GM12878 (cell line): ENCODE data around the gene SPATA19. TPM values are rescaled to one million over a fixed set of nuclear protein-coding genes. Genes with fewer than 3 reads are reported as not detected.

Experiments
- ATAC-seq: fragments of 200-7000 bp; cut with Tn5 transposase; 3 replicates; pipeline ENCODE4 v1.9.1; 2020; ENCODE audit warnings: mild to moderate bottlenecking, moderate library complexity
- BruUV-seq: library from RNA; stranded (reverse); fragments of 400-500 nt; replicated peaks from 2 replicates; lab custom pipeline; 2021; lab: Mats Ljungman, UMichigan
- CTCF ChIA-PET: fragments of 300-600 bp; sonication (Branson Sonifier 250); formaldehyde crosslinking; extraction: SDS; loops from one replicate; lab custom pipeline; 2021; ENCODE audit warnings: inconsistent platforms; lab: Yijun Ruan, JAX
- POLR2A ChIA-PET: fragments of 350-600 bp; formaldehyde crosslinking; extraction: SDS; loops from one replicate; lab custom pipeline; 2021; ENCODE audit warnings: inconsistent platforms; lab: Charles Lee
- RAD21 ChIA-PET: fragments of 300-600 bp; sonication (Branson Sonifier 250); formaldehyde crosslinking; loops from one replicate; lab custom pipeline; 2023; ENCODE audit warnings: antibody characterized with exemption; ENCODE audit not compliant: unreplicated experiment; lab: Charles Lee
- SMC1A ChIA-PET: fragments of 300-600 bp; sonication (Branson Sonifier 250); formaldehyde crosslinking; loops from one replicate; lab custom pipeline; 2023; ENCODE audit not compliant: unreplicated experiment, uncharacterized antibody; lab: Charles Lee
- DNase-seq: peaks from one replicate; pipeline ENCODE4 v3.0.0-alpha.2; 2011; ENCODE audit warnings: low read depth, low spot score
- FAIRE-seq: peaks from 3 replicates; lab custom pipeline; 2011; peaks lifted over from hg19 to GRCh38; lab: Jason Lieb, UNC
- H2AFZ ChIP-seq: 2 replicates; pipeline ENCODE4 v1.6.0; 2011; ENCODE audit warnings: low read depth, low read length, control low read depth; ENCODE audit not compliant: control insufficient read depth
- H3K27ac ChIP-seq: 2 replicates; pipeline ENCODE4 v1.5.1; 2011; ENCODE audit warnings: control low read depth; ENCODE audit not compliant: control insufficient read depth, insufficient read depth
- H3K27me3 ChIP-seq, 2 experiments: replicated peaks in 1 of 2; 2 replicates each; pipeline versions ENCODE4 v1.6.0 to v1.6.1; 2011; ENCODE audit warnings: low read length in 1 of 2; ENCODE audit not compliant: control insufficient read depth in 2 of 2, insufficient read depth in 2 of 2
- H3K36me3 ChIP-seq, 2 experiments: 2 replicates each; pipeline ENCODE4 v1.5.1; 2011; ENCODE audit warnings: low read length in 1 of 2; ENCODE audit not compliant: control insufficient read depth in 2 of 2, insufficient read depth in 2 of 2
- H3K4me1 ChIP-seq: 2 replicates; pipeline ENCODE4 v1.6.1; 2011; ENCODE audit warnings: mild to moderate bottlenecking, low read length, moderate library complexity, mixed read lengths; ENCODE audit not compliant: control insufficient read depth, insufficient read depth
- H3K4me2 ChIP-seq: 2 replicates; pipeline ENCODE4 v1.6.0; 2011; ENCODE audit warnings: control low read depth; ENCODE audit not compliant: control insufficient read depth, insufficient read depth
- H3K4me3 ChIP-seq: fragments of 200-600 bp; sonication (generic); 2 replicates; pipeline ENCODE4 v1.5.1; 2016
- H3K79me2 ChIP-seq: 2 replicates; pipeline ENCODE4 v1.6.0; 2011; ENCODE audit warnings: low read length; ENCODE audit not compliant: control insufficient read depth, insufficient read depth
- H3K9ac ChIP-seq: 2 replicates; pipeline ENCODE4 v1.8.0; 2011; ENCODE audit warnings: low read length, control low read depth, mixed read lengths; ENCODE audit not compliant: control insufficient read depth, insufficient read depth
- H3K9me3 ChIP-seq: replicated peaks from 3 replicates; pipeline ENCODE4 v1.5.1; 2011; ENCODE audit warnings: mild to moderate bottlenecking, low read length; ENCODE audit not compliant: control insufficient read depth, insufficient read depth
- H4K20me1 ChIP-seq: 2 replicates; pipeline ENCODE4 v1.6.0; 2011; ENCODE audit not compliant: control insufficient read depth, insufficient read depth
- FOXM1 ChIP-seq: IDR thresholded peaks from 2 replicates; pipeline ENCODE4 v1.6.1; 2012; ENCODE audit warnings: low read depth, mild to moderate bottlenecking, inconsistent platforms, low read length, moderate library complexity
- GABPA ChIP-seq: IDR thresholded peaks from 2 replicates; pipeline ENCODE4 v1.6.1; 2014; ENCODE audit warnings: antibody characterized with exemption, low read depth, mild to moderate bottlenecking, inconsistent platforms
- HDAC2 ChIP-seq: fragments of 200-600 bp; sonication (generic); IDR thresholded peaks from 2 replicates; pipeline ENCODE4 v1.6.1; 2017
- KDM1A ChIP-seq: fragments of 200-600 bp; sonication (generic); IDR thresholded peaks from 2 replicates; pipeline ENCODE4 v1.6.1; 2016; ENCODE audit warnings: borderline replicate concordance
- MXI1 ChIP-seq: fragments of 150-350 bp; IDR thresholded peaks from 2 replicates; pipeline ENCODE4 v1.6.1; 2011; ENCODE audit warnings: low read depth, mild to moderate bottlenecking, inconsistent platforms, low read length, improper control_type of control experiment
- PAX5 ChIP-seq: IDR thresholded peaks from 2 replicates; pipeline ENCODE4 v1.6.1; 2011; ENCODE audit warnings: low read depth, low read length, borderline replicate concordance
- PML ChIP-seq: IDR thresholded peaks from 2 replicates; pipeline ENCODE4 v1.6.1; 2012; ENCODE audit warnings: low read length, inconsistent platforms
- RAD51 ChIP-seq: fragments of 450-650 bp; IDR thresholded peaks from 2 replicates; pipeline ENCODE4 v1.6.1; 2016; ENCODE audit warnings: moderate library complexity, mild to moderate bottlenecking, inconsistent platforms
- RELA ChIP-seq: fragments of 450-650 bp; IDR thresholded peaks from 2 replicates; pipeline ENCODE4 v1.8.0; 2014; ENCODE audit warnings: borderline replicate concordance; ENCODE audit not compliant: partially characterized antibody
- SRF ChIP-seq, 2 experiments: IDR thresholded peaks; 2 replicates each; pipeline ENCODE4 v1.6.1; 2011; ENCODE audit warnings: low read depth in 2 of 2, low read length in 2 of 2, mild to moderate bottlenecking in 1 of 2, moderate library complexity in 1 of 2
- TCF12 ChIP-seq: IDR thresholded peaks from 2 replicates; pipeline ENCODE4 v1.6.1; 2011; ENCODE audit warnings: low read depth, mild to moderate bottlenecking, low read length
- ZBED1 ChIP-seq: IDR thresholded peaks from 2 replicates; pipeline ENCODE4 v1.6.1; 2016; ENCODE audit warnings: borderline replicate concordance
- WGBS: methylation state at CpG from one replicate; pipeline ENCODE4 v1.1.6; 2016; ENCODE audit warnings: low lambda C conversion rate; ENCODE audit not compliant: insufficient replicate concordance, insufficient coverage; ENCODE audit errors: missing lambda C conversion rate; 5-methylcytosine and 5-hydroxymethylcytosine counted together
- in situ Hi-C: fragments of 300-500 bp; cut with MboI; formaldehyde crosslinking; loops from 9 replicates; pipeline ENCODE4 v1.14.3; 2018; ENCODE audit warnings: mixed read lengths
- intact Hi-C: fragments of 100-400 bp; cut with micrococcal nuclease; formaldehyde crosslinking; loops from one replicate; pipeline ENCODE4 v1.14.2; 2022; ENCODE audit not compliant: unreplicated experiment
- polyA plus RNA-seq, 11 experiments: library from polyadenylated mRNA; depleted of rRNA in 4 of 11; unstranded in 6 of 11; stranded (reverse) in 5 of 11; fragments of >200 nt; fragmentation: Nextera tagmentation in 4 of 11; fragmentation: Illumina TruSeq in 1 of 11; extraction: Ambion mirVana in 4 of 11; extraction: Trizol in 1 of 11; gene quantifications; 1 replicate in 1 of 11; 2 replicates in 10 of 11; pipeline versions ENCODE4 v1.2.1 to v1.2.3, GENCODE V29; 2011 to 2016; ENCODE audit warnings: inconsistent platforms in 2 of 11, missing spikeins in 2 of 11, low read depth in 1 of 11
- total RNA-seq, 4 experiments: library from RNA; depleted of rRNA in 3 of 4; stranded (reverse); fragments of >200 nt in 3 of 4; fragmentation: Illumina TruSeq in 1 of 4; extraction: Trizol in 1 of 4; gene quantifications; 2 replicates each; pipeline versions ENCODE4 v1.2.1 to v1.2.3, GENCODE V29; 2013 to 2021
- TF ChIP-seq, protein P1 (sequence below): fragments of 450-650 bp; IDR thresholded peaks from 2 replicates; pipeline ENCODE4 v1.6.1; 2017; ENCODE audit warnings: low read depth, mild to moderate bottlenecking, moderate library complexity
- TF ChIP-seq, protein P2 (sequence below): fragments of 450-650 bp; formaldehyde crosslinking; IDR thresholded peaks from 2 replicates; pipeline ENCODE4 v1.4.0; 2020; ENCODE audit warnings: mild to moderate bottlenecking, moderate library complexity

Gene SPATA19
- total and polyA plus RNA-seq, 10 of the 15 experiments (the other 5 are each of a cell fraction or from before 2014, with no cell fraction given) = not detected

DNA sequence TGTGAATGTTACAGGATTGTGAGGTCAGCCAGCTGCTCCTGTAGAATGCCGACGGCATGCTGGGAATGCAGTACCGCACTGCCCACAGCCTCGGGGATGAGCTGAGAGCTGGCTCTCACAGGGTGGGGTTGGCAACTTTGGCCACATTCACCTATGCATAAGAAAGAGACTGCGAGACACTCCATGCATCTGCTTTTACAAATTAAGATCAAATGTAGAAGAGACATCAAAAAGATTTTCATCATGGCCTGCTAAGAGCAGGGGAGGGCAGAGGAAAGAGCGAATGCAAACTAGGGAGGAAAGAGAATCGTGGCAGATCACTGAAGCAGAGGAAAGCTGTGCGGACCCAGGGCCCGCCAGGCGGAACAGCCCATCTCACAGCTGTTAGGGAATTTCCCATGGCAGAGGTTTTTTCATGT lies 49.8 kb upstream of the SPATA19 start:
- intact Hi-C loops (no loop called here), in situ Hi-C loops (no loop called here)
- 18% methylated on average over 10 of the region's 10 CpGs for WGBS
- H2AFZ ChIP-seq = no peak overlapping the region
- H3K4me1 ChIP-seq = peaks cover 21% of the 10 kb centered on the region
- H3K27ac ChIP-seq = no peak overlapping the region
- ATAC-seq (peak; percentile 76), FAIRE-seq (no peak), DNase-seq (peak; percentile 24)
- ChIA-PET RAD21 (no interaction called here), SMC1A (no interaction called here), CTCF (no interaction called here), POLR2A (no interaction called here)
- BruUV-seq = no TSS peak
- peak; percentile 61; the same call in 1 of the 2 replicates for TF ChIP-seq PAX5
- TF ChIP-seq SRF (IDR thresholded peaks at IDR 0.05; ENCODE audit: low read depth in 2 of 2, low read length in 2 of 2) = no peak
- TF ChIP-seq TCF12 = peak; percentile 71
- peak; percentile 30 for TF ChIP-seq RELA
- H3K36me3 ChIP-seq = no peaks in the 10 kb centered on the region
- no peak overlapping the region for H3K9ac ChIP-seq
- H3K4me3 ChIP-seq = no peak overlapping the region
- no peaks in the 10 kb centered on the region for H3K27me3 ChIP-seq
- H3K9me3 ChIP-seq = no peaks in the 10 kb centered on the region; the same call in 2 of the 3 replicates
- H3K79me2 ChIP-seq = no peaks in the 10 kb centered on the region
- H4K20me1 ChIP-seq = no peaks in the 10 kb centered on the region
- H3K4me2 ChIP-seq = no peak overlapping the region; the same call in 1 of the 2 replicates

DNA sequence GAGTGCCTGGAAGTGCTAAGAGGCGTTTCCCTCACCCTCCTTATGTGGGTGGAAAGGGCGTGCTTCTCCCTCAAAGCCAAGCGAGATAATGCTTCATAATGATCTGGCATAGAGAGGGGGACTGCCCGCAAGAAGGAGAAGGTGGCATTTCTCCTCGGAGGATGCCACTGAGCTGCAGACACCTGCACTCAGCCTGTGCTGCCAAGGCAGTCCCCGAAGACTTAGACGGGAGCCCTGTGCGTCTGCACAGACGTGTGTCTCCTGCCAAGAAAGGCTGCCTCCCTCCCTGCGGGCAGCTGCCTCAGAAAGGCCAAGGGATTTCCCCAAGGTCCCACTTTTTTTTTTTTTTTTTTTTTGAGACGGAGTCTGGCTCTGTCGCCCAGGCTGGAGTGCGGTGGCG lies 48.1 kb upstream of the SPATA19 start:
- no peak overlapping the region for H2AFZ ChIP-seq
- no peaks in the 10 kb centered on the region for H3K27me3 ChIP-seq
- ChIA-PET CTCF (no interaction called here), RAD21 (no interaction called here), POLR2A (no interaction called here), SMC1A (no interaction called here)
- H3K4me1 ChIP-seq = peaks cover 12% of the 10 kb centered on the region
- intact Hi-C loops = no loop called here
- H3K4me2 ChIP-seq = no peak overlapping the region
- no peaks in the 10 kb centered on the region; the same call in 2 of the 3 replicates for H3K9me3 ChIP-seq
- no TSS peak for BruUV-seq
- H4K20me1 ChIP-seq = no peaks in the 10 kb centered on the region
- no peaks in the 10 kb centered on the region for H3K36me3 ChIP-seq
- H3K9ac ChIP-seq = no peak overlapping the region
- ATAC-seq (no peak), DNase-seq (no peak), FAIRE-seq (no peak)
- 39% methylated on average over 10 of the region's 14 CpGs for WGBS
- no peak overlapping the region for H3K4me3 ChIP-seq
- H3K27ac ChIP-seq = no peak overlapping the region
- no peaks in the 10 kb centered on the region for H3K79me2 ChIP-seq
- in situ Hi-C loops = no loop called here
- TF ChIP-seq GABPA (no peak), KDM1A (no peak), RAD51 (no peak), PML (no peak), HDAC2 (no peak), ZBED1 (no peak), SRF (IDR thresholded peaks at IDR 0.05; ENCODE audit: low read depth in 2 of 2, low read length in 2 of 2) (no peak), FOXM1 (no peak), MXI1 (no peak)
- TF ChIP-seq, protein P1, sequence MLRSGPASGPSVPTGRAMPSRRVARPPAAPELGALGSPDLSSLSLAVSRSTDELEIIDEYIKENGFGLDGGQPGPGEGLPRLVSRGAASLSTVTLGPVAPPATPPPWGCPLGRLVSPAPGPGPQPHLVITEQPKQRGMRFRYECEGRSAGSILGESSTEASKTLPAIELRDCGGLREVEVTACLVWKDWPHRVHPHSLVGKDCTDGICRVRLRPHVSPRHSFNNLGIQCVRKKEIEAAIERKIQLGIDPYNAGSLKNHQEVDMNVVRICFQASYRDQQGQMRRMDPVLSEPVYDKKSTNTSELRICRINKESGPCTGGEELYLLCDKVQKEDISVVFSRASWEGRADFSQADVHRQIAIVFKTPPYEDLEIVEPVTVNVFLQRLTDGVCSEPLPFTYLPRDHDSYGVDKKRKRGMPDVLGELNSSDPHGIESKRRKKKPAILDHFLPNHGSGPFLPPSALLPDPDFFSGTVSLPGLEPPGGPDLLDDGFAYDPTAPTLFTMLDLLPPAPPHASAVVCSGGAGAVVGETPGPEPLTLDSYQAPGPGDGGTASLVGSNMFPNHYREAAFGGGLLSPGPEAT = no peak
- TF ChIP-seq, protein P2, sequence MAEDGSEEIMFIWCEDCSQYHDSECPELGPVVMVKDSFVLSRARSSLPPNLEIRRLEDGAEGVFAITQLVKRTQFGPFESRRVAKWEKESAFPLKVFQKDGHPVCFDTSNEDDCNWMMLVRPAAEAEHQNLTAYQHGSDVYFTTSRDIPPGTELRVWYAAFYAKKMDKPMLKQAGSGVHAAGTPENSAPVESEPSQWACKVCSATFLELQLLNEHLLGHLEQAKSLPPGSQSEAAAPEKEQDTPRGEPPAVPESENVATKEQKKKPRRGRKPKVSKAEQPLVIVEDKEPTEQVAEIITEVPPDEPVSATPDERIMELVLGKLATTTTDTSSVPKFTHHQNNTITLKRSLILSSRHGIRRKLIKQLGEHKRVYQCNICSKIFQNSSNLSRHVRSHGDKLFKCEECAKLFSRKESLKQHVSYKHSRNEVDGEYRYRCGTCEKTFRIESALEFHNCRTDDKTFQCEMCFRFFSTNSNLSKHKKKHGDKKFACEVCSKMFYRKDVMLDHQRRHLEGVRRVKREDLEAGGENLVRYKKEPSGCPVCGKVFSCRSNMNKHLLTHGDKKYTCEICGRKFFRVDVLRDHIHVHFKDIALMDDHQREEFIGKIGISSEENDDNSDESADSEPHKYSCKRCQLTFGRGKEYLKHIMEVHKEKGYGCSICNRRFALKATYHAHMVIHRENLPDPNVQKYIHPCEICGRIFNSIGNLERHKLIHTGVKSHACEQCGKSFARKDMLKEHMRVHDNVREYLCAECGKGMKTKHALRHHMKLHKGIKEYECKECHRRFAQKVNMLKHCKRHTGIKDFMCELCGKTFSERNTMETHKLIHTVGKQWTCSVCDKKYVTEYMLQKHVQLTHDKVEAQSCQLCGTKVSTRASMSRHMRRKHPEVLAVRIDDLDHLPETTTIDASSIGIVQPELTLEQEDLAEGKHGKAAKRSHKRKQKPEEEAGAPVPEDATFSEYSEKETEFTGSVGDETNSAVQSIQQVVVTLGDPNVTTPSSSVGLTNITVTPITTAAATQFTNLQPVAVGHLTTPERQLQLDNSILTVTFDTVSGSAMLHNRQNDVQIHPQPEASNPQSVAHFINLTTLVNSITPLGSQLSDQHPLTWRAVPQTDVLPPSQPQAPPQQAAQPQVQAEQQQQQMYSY = no peak
